ENCODE measurements around the gene CNNM4.
A peak's percentile ranks its signal among the peaks of the same experiment; 100 is the strongest.

DNA sequence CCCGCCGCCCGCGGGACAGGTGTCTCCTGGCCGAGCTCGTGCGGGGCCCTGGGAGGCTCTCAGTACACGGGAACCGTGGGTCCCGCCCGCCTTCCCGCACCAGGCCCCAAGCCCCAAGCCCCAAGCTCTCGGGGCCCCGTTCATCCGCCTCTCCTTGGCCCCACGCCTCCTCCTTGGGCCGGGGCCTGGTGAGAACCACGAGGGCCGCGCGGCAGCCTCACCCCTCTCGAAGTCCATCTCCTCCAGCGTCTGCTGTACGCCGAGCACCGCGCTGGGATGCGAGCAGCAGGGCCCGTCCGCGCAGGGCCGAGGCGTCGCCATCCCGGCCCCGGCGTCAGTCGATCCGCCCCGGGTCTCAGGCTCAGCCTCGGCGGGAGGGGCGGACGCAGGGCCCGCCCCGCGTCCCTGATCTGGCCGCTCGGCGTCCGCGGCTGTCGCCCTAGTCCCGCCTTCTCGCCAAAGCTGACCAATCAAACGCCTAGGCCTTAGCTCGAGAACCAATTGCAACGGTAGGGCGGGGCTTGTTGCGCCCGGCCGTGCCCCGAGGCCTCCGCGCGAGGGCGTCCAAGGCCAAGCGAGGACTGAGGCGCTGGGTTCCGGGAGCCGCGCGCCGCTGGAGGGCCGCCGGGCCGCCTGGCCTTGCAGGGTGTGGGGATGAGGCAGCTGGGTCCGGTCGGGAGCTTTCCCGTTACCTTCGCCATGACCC lies 97.1 kb downstream of the CNNM4 start, which contains the start of gene ANKRD39:
- TF ChIP-seq, protein P1, sequence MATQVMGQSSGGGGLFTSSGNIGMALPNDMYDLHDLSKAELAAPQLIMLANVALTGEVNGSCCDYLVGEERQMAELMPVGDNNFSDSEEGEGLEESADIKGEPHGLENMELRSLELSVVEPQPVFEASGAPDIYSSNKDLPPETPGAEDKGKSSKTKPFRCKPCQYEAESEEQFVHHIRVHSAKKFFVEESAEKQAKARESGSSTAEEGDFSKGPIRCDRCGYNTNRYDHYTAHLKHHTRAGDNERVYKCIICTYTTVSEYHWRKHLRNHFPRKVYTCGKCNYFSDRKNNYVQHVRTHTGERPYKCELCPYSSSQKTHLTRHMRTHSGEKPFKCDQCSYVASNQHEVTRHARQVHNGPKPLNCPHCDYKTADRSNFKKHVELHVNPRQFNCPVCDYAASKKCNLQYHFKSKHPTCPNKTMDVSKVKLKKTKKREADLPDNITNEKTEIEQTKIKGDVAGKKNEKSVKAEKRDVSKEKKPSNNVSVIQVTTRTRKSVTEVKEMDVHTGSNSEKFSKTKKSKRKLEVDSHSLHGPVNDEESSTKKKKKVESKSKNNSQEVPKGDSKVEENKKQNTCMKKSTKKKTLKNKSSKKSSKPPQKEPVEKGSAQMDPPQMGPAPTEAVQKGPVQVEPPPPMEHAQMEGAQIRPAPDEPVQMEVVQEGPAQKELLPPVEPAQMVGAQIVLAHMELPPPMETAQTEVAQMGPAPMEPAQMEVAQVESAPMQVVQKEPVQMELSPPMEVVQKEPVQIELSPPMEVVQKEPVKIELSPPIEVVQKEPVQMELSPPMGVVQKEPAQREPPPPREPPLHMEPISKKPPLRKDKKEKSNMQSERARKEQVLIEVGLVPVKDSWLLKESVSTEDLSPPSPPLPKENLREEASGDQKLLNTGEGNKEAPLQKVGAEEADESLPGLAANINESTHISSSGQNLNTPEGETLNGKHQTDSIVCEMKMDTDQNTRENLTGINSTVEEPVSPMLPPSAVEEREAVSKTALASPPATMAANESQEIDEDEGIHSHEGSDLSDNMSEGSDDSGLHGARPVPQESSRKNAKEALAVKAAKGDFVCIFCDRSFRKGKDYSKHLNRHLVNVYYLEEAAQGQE (tag by site-specific recombination; IDR thresholded peaks at IDR 0.05): no peak
- TF ChIP-seq ZNF521 (tag by site-specific recombination; IDR thresholded peaks at IDR 0.05) (no peak), ZNF510 (tag by site-specific recombination; IDR thresholded peaks at IDR 0.05; ENCODE audit: insufficient replicate concordance) (no peak), ZNF169 (tag by site-specific recombination; IDR thresholded peaks at IDR 0.05) (no peak)
- TF ChIP-seq, protein P2, sequence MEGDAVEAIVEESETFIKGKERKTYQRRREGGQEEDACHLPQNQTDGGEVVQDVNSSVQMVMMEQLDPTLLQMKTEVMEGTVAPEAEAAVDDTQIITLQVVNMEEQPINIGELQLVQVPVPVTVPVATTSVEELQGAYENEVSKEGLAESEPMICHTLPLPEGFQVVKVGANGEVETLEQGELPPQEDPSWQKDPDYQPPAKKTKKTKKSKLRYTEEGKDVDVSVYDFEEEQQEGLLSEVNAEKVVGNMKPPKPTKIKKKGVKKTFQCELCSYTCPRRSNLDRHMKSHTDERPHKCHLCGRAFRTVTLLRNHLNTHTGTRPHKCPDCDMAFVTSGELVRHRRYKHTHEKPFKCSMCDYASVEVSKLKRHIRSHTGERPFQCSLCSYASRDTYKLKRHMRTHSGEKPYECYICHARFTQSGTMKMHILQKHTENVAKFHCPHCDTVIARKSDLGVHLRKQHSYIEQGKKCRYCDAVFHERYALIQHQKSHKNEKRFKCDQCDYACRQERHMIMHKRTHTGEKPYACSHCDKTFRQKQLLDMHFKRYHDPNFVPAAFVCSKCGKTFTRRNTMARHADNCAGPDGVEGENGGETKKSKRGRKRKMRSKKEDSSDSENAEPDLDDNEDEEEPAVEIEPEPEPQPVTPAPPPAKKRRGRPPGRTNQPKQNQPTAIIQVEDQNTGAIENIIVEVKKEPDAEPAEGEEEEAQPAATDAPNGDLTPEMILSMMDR (tag by site-specific recombination; IDR thresholded peaks at IDR 0.05): peak; percentile 92
- TF ChIP-seq, protein P3, sequence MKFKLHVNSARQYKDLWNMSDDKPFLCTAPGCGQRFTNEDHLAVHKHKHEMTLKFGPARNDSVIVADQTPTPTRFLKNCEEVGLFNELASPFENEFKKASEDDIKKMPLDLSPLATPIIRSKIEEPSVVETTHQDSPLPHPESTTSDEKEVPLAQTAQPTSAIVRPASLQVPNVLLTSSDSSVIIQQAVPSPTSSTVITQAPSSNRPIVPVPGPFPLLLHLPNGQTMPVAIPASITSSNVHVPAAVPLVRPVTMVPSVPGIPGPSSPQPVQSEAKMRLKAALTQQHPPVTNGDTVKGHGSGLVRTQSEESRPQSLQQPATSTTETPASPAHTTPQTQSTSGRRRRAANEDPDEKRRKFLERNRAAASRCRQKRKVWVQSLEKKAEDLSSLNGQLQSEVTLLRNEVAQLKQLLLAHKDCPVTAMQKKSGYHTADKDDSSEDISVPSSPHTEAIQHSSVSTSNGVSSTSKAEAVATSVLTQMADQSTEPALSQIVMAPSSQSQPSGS (tag by site-specific recombination; IDR thresholded peaks at IDR 0.05; ENCODE audit: low read depth): no peak
- TF ChIP-seq, protein P4, sequence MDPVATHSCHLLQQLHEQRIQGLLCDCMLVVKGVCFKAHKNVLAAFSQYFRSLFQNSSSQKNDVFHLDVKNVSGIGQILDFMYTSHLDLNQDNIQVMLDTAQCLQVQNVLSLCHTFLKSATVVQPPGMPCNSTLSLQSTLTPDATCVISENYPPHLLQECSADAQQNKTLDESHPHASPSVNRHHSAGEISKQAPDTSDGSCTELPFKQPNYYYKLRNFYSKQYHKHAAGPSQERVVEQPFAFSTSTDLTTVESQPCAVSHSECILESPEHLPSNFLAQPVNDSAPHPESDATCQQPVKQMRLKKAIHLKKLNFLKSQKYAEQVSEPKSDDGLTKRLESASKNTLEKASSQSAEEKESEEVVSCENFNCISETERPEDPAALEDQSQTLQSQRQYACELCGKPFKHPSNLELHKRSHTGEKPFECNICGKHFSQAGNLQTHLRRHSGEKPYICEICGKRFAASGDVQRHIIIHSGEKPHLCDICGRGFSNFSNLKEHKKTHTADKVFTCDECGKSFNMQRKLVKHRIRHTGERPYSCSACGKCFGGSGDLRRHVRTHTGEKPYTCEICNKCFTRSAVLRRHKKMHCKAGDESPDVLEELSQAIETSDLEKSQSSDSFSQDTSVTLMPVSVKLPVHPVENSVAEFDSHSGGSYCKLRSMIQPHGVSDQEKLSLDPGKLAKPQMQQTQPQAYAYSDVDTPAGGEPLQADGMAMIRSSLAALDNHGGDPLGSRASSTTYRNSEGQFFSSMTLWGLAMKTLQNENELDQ (tag by site-specific recombination; IDR thresholded peaks at IDR 0.05; ENCODE audit: low read depth): no peak
- TF ChIP-seq, protein P5, sequence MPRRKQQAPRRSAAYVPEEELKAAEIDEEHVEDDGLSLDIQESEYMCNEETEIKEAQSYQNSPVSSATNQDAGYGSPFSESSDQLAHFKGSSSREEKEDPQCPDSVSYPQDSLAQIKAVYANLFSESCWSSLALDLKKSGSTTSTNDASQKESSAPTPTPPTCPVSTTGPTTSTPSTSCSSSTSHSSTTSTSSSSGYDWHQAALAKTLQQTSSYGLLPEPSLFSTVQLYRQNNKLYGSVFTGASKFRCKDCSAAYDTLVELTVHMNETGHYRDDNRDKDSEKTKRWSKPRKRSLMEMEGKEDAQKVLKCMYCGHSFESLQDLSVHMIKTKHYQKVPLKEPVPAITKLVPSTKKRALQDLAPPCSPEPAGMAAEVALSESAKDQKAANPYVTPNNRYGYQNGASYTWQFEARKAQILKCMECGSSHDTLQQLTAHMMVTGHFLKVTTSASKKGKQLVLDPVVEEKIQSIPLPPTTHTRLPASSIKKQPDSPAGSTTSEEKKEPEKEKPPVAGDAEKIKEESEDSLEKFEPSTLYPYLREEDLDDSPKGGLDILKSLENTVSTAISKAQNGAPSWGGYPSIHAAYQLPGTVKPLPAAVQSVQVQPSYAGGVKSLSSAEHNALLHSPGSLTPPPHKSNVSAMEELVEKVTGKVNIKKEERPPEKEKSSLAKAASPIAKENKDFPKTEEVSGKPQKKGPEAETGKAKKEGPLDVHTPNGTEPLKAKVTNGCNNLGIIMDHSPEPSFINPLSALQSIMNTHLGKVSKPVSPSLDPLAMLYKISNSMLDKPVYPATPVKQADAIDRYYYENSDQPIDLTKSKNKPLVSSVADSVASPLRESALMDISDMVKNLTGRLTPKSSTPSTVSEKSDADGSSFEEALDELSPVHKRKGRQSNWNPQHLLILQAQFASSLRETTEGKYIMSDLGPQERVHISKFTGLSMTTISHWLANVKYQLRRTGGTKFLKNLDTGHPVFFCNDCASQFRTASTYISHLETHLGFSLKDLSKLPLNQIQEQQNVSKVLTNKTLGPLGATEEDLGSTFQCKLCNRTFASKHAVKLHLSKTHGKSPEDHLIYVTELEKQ (tag by site-specific recombination; IDR thresholded peaks at IDR 0.05; ENCODE audit: borderline replicate concordance): no peak
- TF ChIP-seq, protein P6, sequence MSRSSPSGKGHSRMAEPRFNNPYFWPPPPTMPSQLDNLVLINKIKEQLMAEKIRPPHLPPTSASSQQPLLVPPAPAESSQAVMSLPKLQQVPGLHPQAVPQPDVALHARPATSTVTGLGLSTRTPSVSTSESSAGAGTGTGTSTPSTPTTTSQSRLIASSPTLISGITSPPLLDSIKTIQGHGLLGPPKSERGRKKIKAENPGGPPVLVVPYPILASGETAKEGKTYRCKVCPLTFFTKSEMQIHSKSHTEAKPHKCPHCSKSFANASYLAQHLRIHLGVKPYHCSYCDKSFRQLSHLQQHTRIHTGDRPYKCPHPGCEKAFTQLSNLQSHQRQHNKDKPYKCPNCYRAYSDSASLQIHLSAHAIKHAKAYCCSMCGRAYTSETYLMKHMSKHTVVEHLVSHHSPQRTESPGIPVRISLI (tag by site-specific recombination; IDR thresholded peaks at IDR 0.05): no peak
